ENCODE results near the gene HCFC2. TPM values are rescaled to one million over a fixed set of nuclear protein-coding genes. Genes with fewer than 3 reads are reported as not detected.
"Not testable (repeated sequence)": the region's sequence is repeated elsewhere in the genome, so short reads cannot be mapped to it uniquely, and the experiment has no call there.

The HCFC2 gene
- 7.8 and 9.4 TPM in 2 replicates for total RNA-seq (2022)
- percentile 67 among the genes with signal in this experiment for Bru-seq, nascent RNA
- BruChase-seq, experiment 1, labeled RNA remaining after a 6-hour chase = percentile 57 among the genes with signal in this experiment
- percentile 65 among the genes with signal in this experiment for BruChase-seq, experiment 2, labeled RNA remaining after a 2-hour chase
- long read RNA-seq, full-length matches to known transcripts = 5 of 6 reads
- long read RNA-seq, partial matches to known transcripts = 0 of 6 reads
- long read RNA-seq, other reads (novel, unspliced or antisense) = 1 of 6 reads

GRCh38 chr12:104064031-104064841, at the start of gene HCFC2:
TSS of gene HCFC2 (plus strand) at chr12:104064531. CDS start at chr12:104064561, 30 bp downstream.
- H3K9me3 Mint-ChIP-seq (ENCODE audit: low read depth, unreplicated experiment) = no peaks in the 10 kb centered on the region
- H3K27ac Mint-ChIP-seq (ENCODE audit: unreplicated experiment) = peak within 1 kb of the TSS; percentile 64
- peaks cover 20% of the 10 kb centered on the region for H3K27me3 Mint-ChIP-seq (ENCODE audit: unreplicated experiment)
- BruUV-seq (replicated peaks) = no TSS peak
- CTCF ChIA-PET = interaction anchor here (0.7 to 1.6 kb wide), 3 partner anchors 45 to 1458 kb away, joined by 3 to 6 read pairs (median 3); no protein-coding TSS in a partner anchor
- peak within 1 kb of the TSS; percentile 92 for H3K4me3 Mint-ChIP-seq (ENCODE audit: low read depth, unreplicated experiment)
- TF ChIP-seq, protein P1, sequence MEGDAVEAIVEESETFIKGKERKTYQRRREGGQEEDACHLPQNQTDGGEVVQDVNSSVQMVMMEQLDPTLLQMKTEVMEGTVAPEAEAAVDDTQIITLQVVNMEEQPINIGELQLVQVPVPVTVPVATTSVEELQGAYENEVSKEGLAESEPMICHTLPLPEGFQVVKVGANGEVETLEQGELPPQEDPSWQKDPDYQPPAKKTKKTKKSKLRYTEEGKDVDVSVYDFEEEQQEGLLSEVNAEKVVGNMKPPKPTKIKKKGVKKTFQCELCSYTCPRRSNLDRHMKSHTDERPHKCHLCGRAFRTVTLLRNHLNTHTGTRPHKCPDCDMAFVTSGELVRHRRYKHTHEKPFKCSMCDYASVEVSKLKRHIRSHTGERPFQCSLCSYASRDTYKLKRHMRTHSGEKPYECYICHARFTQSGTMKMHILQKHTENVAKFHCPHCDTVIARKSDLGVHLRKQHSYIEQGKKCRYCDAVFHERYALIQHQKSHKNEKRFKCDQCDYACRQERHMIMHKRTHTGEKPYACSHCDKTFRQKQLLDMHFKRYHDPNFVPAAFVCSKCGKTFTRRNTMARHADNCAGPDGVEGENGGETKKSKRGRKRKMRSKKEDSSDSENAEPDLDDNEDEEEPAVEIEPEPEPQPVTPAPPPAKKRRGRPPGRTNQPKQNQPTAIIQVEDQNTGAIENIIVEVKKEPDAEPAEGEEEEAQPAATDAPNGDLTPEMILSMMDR (IDR thresholded peaks at IDR 0.05; ENCODE audit: unreplicated experiment) = no peak
- peaks cover 20% of the 10 kb centered on the region for H3K36me3 Mint-ChIP-seq (ENCODE audit: insufficient read depth, unreplicated experiment)
- peaks cover 10% of the 10 kb centered on the region for H3K4me1 Mint-ChIP-seq (ENCODE audit: low read depth, unreplicated experiment)
- intact Hi-C loops (cut with micrococcal nuclease; ENCODE audit: unreplicated experiment) = no loop called here
- DNase-seq = peak; percentile 96

DNA sequence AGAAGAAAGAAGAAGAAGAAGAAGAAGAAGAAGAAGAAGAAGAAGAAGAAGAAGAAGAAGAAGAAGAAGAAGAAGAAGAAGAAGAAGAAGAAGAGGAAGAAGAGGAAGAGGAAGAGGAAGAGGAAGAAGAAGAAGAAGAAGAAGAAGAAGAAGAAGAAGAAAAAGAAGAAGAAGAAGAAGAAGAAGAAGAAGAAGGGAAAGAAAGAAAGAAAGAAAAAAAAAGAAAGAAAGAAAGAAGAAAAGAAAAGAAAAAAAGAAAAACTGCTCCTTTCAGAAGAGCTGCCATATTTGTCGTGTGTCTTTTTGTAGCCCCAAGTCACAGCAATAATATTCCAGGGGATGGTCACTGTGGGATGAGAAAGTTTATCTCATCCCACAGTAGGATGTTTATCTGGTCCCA, 42.5 kb upstream of the HCFC2 start:
- H3K36me3 Mint-ChIP-seq (ENCODE audit: insufficient read depth, unreplicated experiment); BruUV-seq (replicated peaks); H3K9me3 Mint-ChIP-seq (ENCODE audit: low read depth, unreplicated experiment); H3K4me3 Mint-ChIP-seq (ENCODE audit: low read depth, unreplicated experiment); CTCF ChIA-PET; intact Hi-C loops (cut with micrococcal nuclease; ENCODE audit: unreplicated experiment); DNase-seq; H3K27ac Mint-ChIP-seq (ENCODE audit: unreplicated experiment); H3K4me1 Mint-ChIP-seq (ENCODE audit: low read depth, unreplicated experiment): not testable (repeated sequence)
- peaks cover 43% of the 10 kb centered on the region for H3K27me3 Mint-ChIP-seq (ENCODE audit: unreplicated experiment)

DNA sequence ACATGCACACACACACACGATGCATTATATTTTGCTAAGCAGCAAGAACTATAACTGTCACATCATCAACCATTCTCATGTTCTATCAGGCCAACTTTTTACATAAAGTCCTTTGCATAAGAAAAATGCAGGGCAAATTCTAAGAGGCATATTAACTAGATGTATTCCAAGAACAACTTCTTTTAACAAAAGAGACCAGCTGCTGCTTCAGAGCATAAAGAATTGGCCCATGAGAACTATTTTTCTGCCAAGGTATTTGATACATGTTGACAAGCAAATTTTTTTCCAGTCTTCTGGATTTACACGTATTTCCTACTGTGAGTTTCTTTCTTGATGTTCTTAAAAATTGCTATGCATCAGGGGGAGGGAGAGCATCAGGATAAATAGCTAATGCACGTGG, 41.5 kb upstream of the HCFC2 start:
- Mint-ChIP-seq H3K36me3 (ENCODE audit: insufficient read depth, unreplicated experiment) (no peaks in the 10 kb centered on the region), H3K27me3 (ENCODE audit: unreplicated experiment) (peaks cover 43% of the 10 kb centered on the region), H3K9me3 (ENCODE audit: low read depth, unreplicated experiment) (no peaks in the 10 kb centered on the region), H3K4me1 (ENCODE audit: low read depth, unreplicated experiment) (no peaks in the 10 kb centered on the region), H3K4me3 (ENCODE audit: low read depth, unreplicated experiment) (no peak overlapping the region), H3K27ac (ENCODE audit: unreplicated experiment) (no peak overlapping the region)
- intact Hi-C loops (cut with micrococcal nuclease; ENCODE audit: unreplicated experiment) = no loop called here
- DNase-seq = no peak
- TF ChIP-seq, protein P1 (IDR thresholded peaks at IDR 0.05; ENCODE audit: unreplicated experiment) = no peak
- CTCF ChIA-PET = interaction anchor here (0.6 kb wide), 1 partner anchor 23 kb away, joined by 3 read pairs; no protein-coding TSS in a partner anchor
- no TSS peak for BruUV-seq (replicated peaks)

DNA sequence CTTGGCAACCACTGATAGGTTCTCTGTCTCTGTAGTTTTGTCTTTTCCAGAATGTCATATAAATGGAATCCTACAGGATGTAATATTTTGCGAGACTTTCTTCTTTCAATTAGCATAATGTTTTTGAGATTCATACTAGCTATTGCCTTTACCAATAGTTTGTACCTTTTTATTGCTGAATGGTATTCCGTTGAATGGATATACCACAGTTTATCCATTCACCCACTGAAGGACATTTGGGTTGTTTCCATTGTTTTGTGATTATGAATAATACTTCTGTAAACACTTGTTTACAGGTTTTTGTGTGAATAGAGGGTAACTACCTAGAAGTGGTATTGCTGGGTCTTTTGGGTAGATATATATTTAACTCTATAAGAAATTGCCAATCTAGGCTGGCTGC, 40.6 kb upstream of the HCFC2 start:
- intact Hi-C loops (cut with micrococcal nuclease; ENCODE audit: unreplicated experiment) = no loop called here
- BruUV-seq (replicated peaks) = no TSS peak
- TF ChIP-seq, protein P1 (IDR thresholded peaks at IDR 0.05; ENCODE audit: unreplicated experiment) = no peak
- no peak for DNase-seq
- Mint-ChIP-seq H3K27me3 (ENCODE audit: unreplicated experiment) (peaks cover 43% of the 10 kb centered on the region), H3K36me3 (ENCODE audit: insufficient read depth, unreplicated experiment) (no peaks in the 10 kb centered on the region), H3K4me1 (ENCODE audit: low read depth, unreplicated experiment) (no peaks in the 10 kb centered on the region), H3K27ac (ENCODE audit: unreplicated experiment) (no peak overlapping the region), H3K4me3 (ENCODE audit: low read depth, unreplicated experiment) (no peak overlapping the region), H3K9me3 (ENCODE audit: low read depth, unreplicated experiment) (no peaks in the 10 kb centered on the region)
- CTCF ChIA-PET = no interaction called here

All from Calu3 (cell line).